ENCODE data around the gene ABCC8. TPM values are rescaled to one million over a fixed set of nuclear protein-coding genes. Genes with fewer than 3 reads are reported as not detected.

Gene ABCC8
- total RNA-seq, 2 experiments from 2014 or later: not detected

- Mint-ChIP-seq H3K4me3 (no peak overlapping the region), H3K36me3 (ENCODE audit: low read depth) (no peaks in the 10 kb centered on the region), H3K4me1 (no peaks in the 10 kb centered on the region), H3K27me3 (peaks cover 4% of the 10 kb centered on the region), H3K27ac (no peak overlapping the region), H3K9me3 (no peaks in the 10 kb centered on the region)
- no peak for DNase-seq
- ChIA-PET POLR2A (no interaction called here), CTCF (interaction anchor here (0.6 to 1.9 kb wide), 3 partner anchors 10 to 139 kb away, joined by 3 to 7 read pairs (median 5); no protein-coding TSS in a partner anchor)
Measured at GRCh38 chr11:17379383-17380180, 97.1 kb downstream of the ABCC8 start.

DNA sequence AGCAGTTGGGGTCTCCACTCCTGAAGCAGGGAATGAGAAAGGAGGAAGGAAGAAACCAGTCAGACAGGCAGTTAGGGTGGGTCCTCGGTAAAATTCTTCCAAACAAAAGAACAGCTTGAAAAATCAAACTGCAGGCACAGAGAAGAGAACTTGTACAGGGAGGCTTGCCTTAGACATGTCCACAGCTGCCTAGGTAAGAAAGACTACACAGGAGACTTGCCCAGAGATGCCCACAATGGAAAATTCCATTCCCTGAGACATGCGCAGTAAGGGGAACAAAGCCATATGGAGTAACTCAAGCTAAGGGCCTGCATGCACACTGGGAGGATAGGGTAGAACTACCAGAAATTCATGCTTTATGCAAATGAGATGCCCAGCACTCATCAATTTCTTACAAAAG, 98.0 kb downstream of the ABCC8 start:
- peaks cover 2% of the 10 kb centered on the region for H3K27me3 Mint-ChIP-seq
- no peak overlapping the region for H3K27ac Mint-ChIP-seq
- ChIA-PET CTCF (no interaction called here), POLR2A (no interaction called here)
- DNase-seq: no peak
- no peaks in the 10 kb centered on the region for H3K36me3 Mint-ChIP-seq (ENCODE audit: low read depth)
- no peaks in the 10 kb centered on the region for H3K9me3 Mint-ChIP-seq
- H3K4me1 Mint-ChIP-seq: no peaks in the 10 kb centered on the region
- H3K4me3 Mint-ChIP-seq: no peak overlapping the region

- CTCF ChIA-PET: no interaction called here
- Mint-ChIP-seq H3K27ac (no peak overlapping the region), H3K27me3 (peaks cover 2% of the 10 kb centered on the region), H3K9me3 (peaks cover 16% of the 10 kb centered on the region), H3K4me3 (no peak overlapping the region), H3K36me3 (ENCODE audit: low read depth) (peaks cover 7% of the 10 kb centered on the region), H3K4me1 (no peaks in the 10 kb centered on the region)
- no peak for DNase-seq
- POLR2A ChIA-PET: no interaction called here
Measured at GRCh38 chr11:17376493-17376892, 100.2 kb downstream of the ABCC8 start.

DNA sequence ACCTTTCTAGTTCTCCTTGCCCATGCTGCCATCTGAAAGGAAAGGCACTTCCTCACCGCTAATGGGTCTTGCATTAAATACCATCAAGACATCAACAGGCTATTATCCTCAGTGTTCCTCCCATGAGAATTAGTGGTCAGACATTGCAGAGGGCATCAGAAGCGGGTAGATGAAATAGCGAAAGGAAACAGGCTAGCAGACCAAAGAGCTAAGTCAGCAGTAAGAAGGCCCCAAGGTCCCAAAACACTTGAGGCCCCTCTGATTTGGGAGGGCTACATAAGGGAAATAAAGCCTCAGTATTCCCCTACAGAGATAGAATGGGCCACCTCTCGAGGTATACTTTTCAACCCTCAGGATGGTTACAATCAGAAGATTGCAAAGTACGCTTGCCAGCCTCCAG, 101.1 kb downstream of the ABCC8 start:
- CTCF ChIA-PET: no interaction called here

GRCh38 chr11:17371614-17372013, 105.0 kb downstream of the ABCC8 start:
- Mint-ChIP-seq H3K27ac (no peak overlapping the region), H3K4me1 (peaks cover 11% of the 10 kb centered on the region), H3K36me3 (ENCODE audit: low read depth) (peaks cover 16% of the 10 kb centered on the region), H3K27me3 (no peaks in the 10 kb centered on the region), H3K9me3 (peaks cover 43% of the 10 kb centered on the region), H3K4me3 (no peak overlapping the region)
- ChIA-PET POLR2A (no interaction called here), CTCF (no interaction called here)
- no peak for DNase-seq

More for the DNA sequence above, 101.1 kb downstream of the ABCC8 start:
- Mint-ChIP-seq H3K4me3 (no peak overlapping the region), H3K36me3 (ENCODE audit: low read depth) (peaks cover 9% of the 10 kb centered on the region), H3K9me3 (peaks cover 24% of the 10 kb centered on the region), H3K27ac (no peak overlapping the region), H3K4me1 (no peaks in the 10 kb centered on the region), H3K27me3 (no peaks in the 10 kb centered on the region)
- POLR2A ChIA-PET: no interaction called here
- no peak for DNase-seq

DNA sequence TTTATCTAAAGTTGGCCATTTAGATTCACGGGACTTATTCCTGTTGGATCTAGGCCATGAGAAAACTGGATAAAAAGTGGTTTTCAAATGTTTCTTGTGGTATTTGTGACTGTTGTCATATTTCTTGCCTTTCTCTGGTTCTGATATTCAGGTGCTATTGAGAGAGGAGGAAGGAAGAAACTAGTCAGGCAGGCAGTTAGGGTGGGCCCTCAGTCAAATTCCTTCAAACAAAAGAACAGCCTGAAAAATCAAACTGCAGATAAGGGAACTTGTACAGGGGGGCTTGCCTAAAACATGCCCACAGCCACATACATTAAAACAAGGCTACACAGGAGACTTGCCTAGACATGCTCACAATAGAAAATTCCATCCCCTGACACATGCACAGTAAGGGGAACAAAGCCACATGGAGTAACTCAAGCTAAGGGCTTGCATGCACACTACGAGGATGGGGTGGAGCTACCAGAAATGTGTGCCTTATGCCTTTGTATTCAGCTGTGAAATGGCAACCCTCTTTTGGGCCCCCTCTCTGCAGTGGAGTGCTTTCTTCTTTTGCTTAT, 106.9 kb downstream of the ABCC8 start:
- H3K9me3 Mint-ChIP-seq: peaks cover 43% of the 10 kb centered on the region
- ChIA-PET CTCF (no interaction called here), POLR2A (no interaction called here)
- peaks cover 11% of the 10 kb centered on the region for H3K4me1 Mint-ChIP-seq
- H3K36me3 Mint-ChIP-seq (ENCODE audit: low read depth): peaks cover 16% of the 10 kb centered on the region
- no peaks in the 10 kb centered on the region for H3K27me3 Mint-ChIP-seq
- no peak overlapping the region for H3K4me3 Mint-ChIP-seq
- DNase-seq: no peak
- no peak overlapping the region for H3K27ac Mint-ChIP-seq

DNA sequence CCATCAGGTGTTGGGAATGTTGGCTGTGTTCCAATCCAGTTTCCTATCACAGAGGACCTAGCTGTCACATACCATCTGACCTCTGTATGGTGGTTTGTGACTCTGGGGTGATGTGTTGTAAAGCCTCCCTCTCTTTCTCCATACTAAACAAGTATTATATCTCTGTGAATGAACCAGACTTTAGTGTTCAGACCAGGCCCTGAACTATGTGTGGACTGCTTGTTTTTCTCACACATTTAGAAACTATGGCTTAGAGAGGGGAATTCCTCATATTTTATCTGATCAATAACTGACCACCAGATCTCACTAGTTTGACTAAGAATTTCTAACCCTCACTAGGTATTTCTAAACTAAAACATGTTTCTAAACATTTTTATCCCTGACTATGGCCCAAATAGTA, 107.6 kb downstream of the ABCC8 start:
- H3K27ac Mint-ChIP-seq: no peak overlapping the region
- H3K9me3 Mint-ChIP-seq: peaks cover 43% of the 10 kb centered on the region
- CTCF ChIA-PET: no interaction called here
- no peak for DNase-seq
- H3K4me3 Mint-ChIP-seq: no peak overlapping the region
- POLR2A ChIA-PET: no interaction called here
- H3K36me3 Mint-ChIP-seq (ENCODE audit: low read depth): peaks cover 16% of the 10 kb centered on the region
- H3K4me1 Mint-ChIP-seq: peaks cover 11% of the 10 kb centered on the region
- no peaks in the 10 kb centered on the region for H3K27me3 Mint-ChIP-seq

- no peak for DNase-seq
- Mint-ChIP-seq H3K27ac (no peak overlapping the region), H3K9me3 (peaks cover 43% of the 10 kb centered on the region), H3K4me3 (no peak overlapping the region), H3K27me3 (no peaks in the 10 kb centered on the region), H3K36me3 (ENCODE audit: low read depth) (peaks cover 16% of the 10 kb centered on the region), H3K4me1 (peaks cover 11% of the 10 kb centered on the region)
- ChIA-PET POLR2A (no interaction called here), CTCF (no interaction called here)
Measured at GRCh38 chr11:17368551-17368950, 108.1 kb downstream of the ABCC8 start.

GRCh38 chr11:17366495-17366894, 110.2 kb downstream of the ABCC8 start:
- POLR2A ChIA-PET: no interaction called here
- no peak overlapping the region for H3K4me3 Mint-ChIP-seq
- no peaks in the 10 kb centered on the region for H3K27me3 Mint-ChIP-seq
- peaks cover 11% of the 10 kb centered on the region for H3K4me1 Mint-ChIP-seq
- CTCF ChIA-PET: interaction anchor here (1.2 to 2.9 kb wide), 3 partner anchors 8 to 20 kb away, joined by 3 to 8 read pairs (median 5); no protein-coding TSS in a partner anchor
- no peak overlapping the region for H3K27ac Mint-ChIP-seq
- H3K36me3 Mint-ChIP-seq (ENCODE audit: low read depth): peaks cover 10% of the 10 kb centered on the region
- no peak for DNase-seq
- H3K9me3 Mint-ChIP-seq: peaks cover 27% of the 10 kb centered on the region

GRCh38 chr11:17354601-17354991, 122.0 kb downstream of the ABCC8 start:
- ChIA-PET CTCF (interaction anchor here (0.7 to 2.4 kb wide), 11 partner anchors 10 to 174 kb away, joined by 3 to 13 read pairs (median 4); partner anchors contain the start of genes KCNJ11 and NUCB2), POLR2A (interaction anchor here (0.6 to 1.6 kb wide), 4 partner anchors 17 to 239 kb away, joined by 3 to 6 read pairs (median 4); partner anchors contain the start of gene NUCB2)
- Mint-ChIP-seq H3K27me3 (peaks cover 39% of the 10 kb centered on the region), H3K27ac (no peak overlapping the region), H3K4me1 (peaks cover 35% of the 10 kb centered on the region), H3K9me3 (no peaks in the 10 kb centered on the region), H3K36me3 (ENCODE audit: low read depth) (no peaks in the 10 kb centered on the region), H3K4me3 (no peak overlapping the region)
- peak; percentile 64 for DNase-seq

DNA sequence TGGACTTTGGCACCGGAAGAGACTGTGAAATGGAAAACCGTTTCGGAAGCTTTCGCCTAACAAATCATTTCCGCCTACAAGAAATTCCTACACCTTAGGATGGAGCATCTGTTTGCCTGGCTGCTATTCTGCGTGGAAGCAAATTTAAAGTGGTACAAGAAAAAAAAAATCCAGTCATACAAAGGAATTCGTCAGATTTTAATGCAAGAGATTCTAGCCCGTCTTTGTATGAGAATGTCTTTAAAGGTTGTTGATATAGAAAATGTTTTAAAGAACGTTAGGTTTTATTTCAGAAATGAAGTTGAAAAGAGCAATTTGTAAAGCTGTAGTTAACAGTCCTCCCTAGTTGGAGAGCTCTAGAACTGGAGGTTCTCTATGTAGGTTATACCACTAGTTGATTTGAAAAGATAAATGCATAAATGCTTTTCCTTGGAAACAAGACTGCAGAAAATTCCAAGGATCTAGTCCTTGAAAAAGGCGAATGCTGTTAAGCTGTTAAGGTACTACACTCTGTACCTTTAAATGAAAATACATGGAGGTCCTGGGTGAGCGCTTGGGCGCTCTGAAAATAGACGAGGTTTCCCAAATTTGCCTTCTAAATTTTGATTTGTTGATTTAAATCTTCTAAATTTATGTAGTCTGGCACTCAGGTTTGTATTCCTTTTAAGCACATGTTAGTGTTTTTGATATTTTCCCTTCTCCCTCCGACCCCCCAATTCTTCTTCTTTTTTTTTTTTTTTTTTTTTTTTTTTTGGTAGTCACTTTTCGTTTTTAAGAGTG, 122.6 kb downstream of the ABCC8 start:
- no peak overlapping the region for H3K27ac Mint-ChIP-seq
- H3K27me3 Mint-ChIP-seq: peaks cover 44% of the 10 kb centered on the region
- peak overlapping the region; percentile 73 for H3K4me3 Mint-ChIP-seq
- ChIA-PET POLR2A (interaction anchor here (0.6 to 1.6 kb wide), 7 partner anchors 16 to 238 kb away, joined by 3 to 6 read pairs (median 3); partner anchors contain the start of genes NUCB2 and PIK3C2A), CTCF (interaction anchor here (0.5 to 2.4 kb wide), 16 partner anchors 9 to 174 kb away, joined by 3 to 13 read pairs (median 4); partner anchors contain the start of genes KCNJ11 and NUCB2)
- no peak for DNase-seq
- no peaks in the 10 kb centered on the region for H3K36me3 Mint-ChIP-seq (ENCODE audit: low read depth)
- peaks cover 35% of the 10 kb centered on the region for H3K4me1 Mint-ChIP-seq
- no peaks in the 10 kb centered on the region for H3K9me3 Mint-ChIP-seq

GRCh38 chr11:17352950-17353820, 123.5 kb downstream of the ABCC8 start:
- Mint-ChIP-seq H3K4me3 (peak overlapping the region; percentile 73), H3K27ac (peak overlapping the region; percentile 9), H3K4me1 (peaks cover 35% of the 10 kb centered on the region), H3K27me3 (peaks cover 48% of the 10 kb centered on the region), H3K9me3 (no peaks in the 10 kb centered on the region), H3K36me3 (ENCODE audit: low read depth) (no peaks in the 10 kb centered on the region)
- POLR2A ChIA-PET: interaction anchor here (0.9 to 1.6 kb wide), 5 partner anchors 31 to 237 kb away, joined by 3 to 6 read pairs (median 3); partner anchors contain the start of genes NUCB2 and PIK3C2A
- DNase-seq: peak; percentile 44
- CTCF ChIA-PET: interaction anchor here (0.5 to 2.4 kb wide), 10 partner anchors 20 to 175 kb away, joined by 3 to 13 read pairs (median 4); partner anchors contain the start of genes KCNJ11 and NUCB2
